Smooth muscle cell (in vitro differentiated cells): ENCODE measurements around the gene MEN1. TPM values are rescaled to one million over a fixed set of nuclear protein-coding genes. Genes with fewer than 3 reads are reported as not detected.

ENCODE experiments used
- DNase-seq: peaks from one replicate; lab custom pipeline; 2025; ENCODE audit not compliant: unreplicated experiment; lab: John Stamatoyannopoulos, UW
- H2AFZ ChIP-seq: fragments of 200-600 bp; sonication (generic); 2 replicates; pipeline ENCODE4 v1.6.0; 2016; ENCODE audit warnings: antibody characterized with exemption, low read depth, mild to moderate bottlenecking
- H3F3A ChIP-seq: fragments of 200-600 bp; sonication (generic); 2 replicates; pipeline ENCODE4 v1.6.0; 2017; ENCODE audit warnings: antibody characterized with exemption, low read depth
- H3K27ac ChIP-seq: fragments of 200-600 bp; sonication (generic); 2 replicates; pipeline ENCODE4 v1.5.1; 2016; ENCODE audit warnings: low read depth, mild to moderate bottlenecking
- H3K27me3 ChIP-seq: fragments of 200-600 bp; sonication (generic); 2 replicates; pipeline ENCODE4 v1.6.1; 2016; ENCODE audit warnings: low read depth, mild to moderate bottlenecking
- H3K36me3 ChIP-seq: fragments of 200-600 bp; sonication (generic); 2 replicates; pipeline ENCODE4 v1.5.1; 2016; ENCODE audit warnings: low read depth
- H3K4me1 ChIP-seq: fragments of 200-600 bp; sonication (generic); 2 replicates; pipeline ENCODE4 v1.5.1; 2016; ENCODE audit warnings: low read depth
- H3K4me2 ChIP-seq: fragments of 200-600 bp; sonication (generic); 2 replicates; pipeline ENCODE4 v1.6.0; 2016; ENCODE audit warnings: mild to moderate bottlenecking
- H3K4me3 ChIP-seq: fragments of 200-600 bp; sonication (generic); 2 replicates; pipeline ENCODE4 v1.5.1; 2016; ENCODE audit warnings: mild to moderate bottlenecking
- H3K79me2 ChIP-seq: fragments of 200-600 bp; sonication (generic); 2 replicates; pipeline ENCODE4 v1.6.0; 2016; ENCODE audit warnings: low read depth, mild to moderate bottlenecking
- H3K9ac ChIP-seq: fragments of 200-600 bp; sonication (generic); 2 replicates; pipeline ENCODE4 v1.6.0; 2016; ENCODE audit warnings: low read depth
- H3K9me3 ChIP-seq: fragments of 200-600 bp; sonication (generic); replicated peaks from 2 replicates; pipeline ENCODE4 v1.5.1; 2016; ENCODE audit warnings: low read depth
- H4K20me1 ChIP-seq: fragments of 200-600 bp; sonication (generic); 2 replicates; pipeline ENCODE4 v1.6.0; 2016; ENCODE audit warnings: low read depth
- CTCF ChIP-seq: fragments of 200-600 bp; sonication (generic); IDR thresholded peaks from 2 replicates; pipeline ENCODE4 v1.5.1; 2017; ENCODE audit warnings: borderline replicate concordance, mild to moderate bottlenecking, antibody characterized with exemption; ENCODE audit not compliant: insufficient read depth, poor library complexity, severe bottlenecking
- WGBS: methylation state at CpG from one replicate; pipeline ENCODE4 v1.1.7; 2016; ENCODE audit warnings: low lambda C conversion rate; 5-methylcytosine and 5-hydroxymethylcytosine counted together
- polyA plus RNA-seq: library from polyadenylated mRNA; unstranded; fragments of >200 nt; fragmentation: Nextera tagmentation; extraction: Ambion mirVana; gene quantifications from 2 replicates; pipeline ENCODE4 v1.2.1, GENCODE V29; 2016
- total RNA-seq: library from RNA; depleted of rRNA; stranded (reverse); fragments of >200 nt; gene quantifications from 2 replicates; pipeline ENCODE4 v1.2.3, GENCODE V29; 2014

MEN1 gene
- total RNA-seq (10.5 and 11.6 TPM in 2 replicates), polyA plus RNA-seq (35.4 and 37.3 TPM in 2 replicates)

GRCh38 chr11:64810271-64810890, at the start of gene MEN1:
Gene MEN1, minus strand, starts transcription at chr11:64810551. Its CDS starts 442 bp downstream, at chr11:64810109.
- no peaks in the 10 kb centered on the region for H3K27me3 ChIP-seq
- peaks cover 3% of the 10 kb centered on the region for H4K20me1 ChIP-seq
- DNase-seq: peak; percentile 79
- H3K9me3 ChIP-seq: no peaks in the 10 kb centered on the region
- H3K27ac ChIP-seq: no peak within 1 kb of the TSS
- WGBS: under 1% methylated on average over 42 of the region's 46 CpGs
- H2AFZ ChIP-seq: peak within 1 kb of the TSS; percentile 90
- H3F3A ChIP-seq: no peaks in the 10 kb centered on the region
- no peaks in the 10 kb centered on the region for H3K36me3 ChIP-seq
- TF ChIP-seq CTCF: no peak
- H3K9ac ChIP-seq: peak within 1 kb of the TSS; percentile 31
- H3K4me3 ChIP-seq: peak within 1 kb of the TSS; percentile 85
- H3K4me1 ChIP-seq: peaks cover 6% of the 10 kb centered on the region
- H3K79me2 ChIP-seq: no peaks in the 10 kb centered on the region
- peak within 1 kb of the TSS; percentile 94 for H3K4me2 ChIP-seq

GRCh38 chr11:64859542-64860414, 49.4 kb upstream of the MEN1 start:
- no peak for DNase-seq
- H3K9me3 ChIP-seq: no peaks in the 10 kb centered on the region
- no peak overlapping the region for H3K4me3 ChIP-seq
- no peak overlapping the region for H2AFZ ChIP-seq
- no peaks in the 10 kb centered on the region for H3K36me3 ChIP-seq
- peaks cover 28% of the 10 kb centered on the region for H3K4me1 ChIP-seq
- peaks cover 14% of the 10 kb centered on the region for H3F3A ChIP-seq
- peaks cover 57% of the 10 kb centered on the region for H4K20me1 ChIP-seq
- no peak overlapping the region for H3K27ac ChIP-seq
- no peak for TF ChIP-seq CTCF
- H3K79me2 ChIP-seq: peaks cover 59% of the 10 kb centered on the region
- 97% methylated on average over 33 of the region's 33 CpGs for WGBS
- H3K9ac ChIP-seq: no peak overlapping the region
- no peak overlapping the region for H3K4me2 ChIP-seq
- no peaks in the 10 kb centered on the region for H3K27me3 ChIP-seq

GRCh38 chr11:64858467-64859263, 48.3 kb upstream of the MEN1 start:
- no peak for TF ChIP-seq CTCF
- H3K4me1 ChIP-seq: peaks cover 18% of the 10 kb centered on the region
- no peak overlapping the region for H3K27ac ChIP-seq

More at GRCh38 chr11:64858467-64859263, 48.3 kb upstream of the MEN1 start:
- Histone ChIP-seq H3F3A (peaks cover 16% of the 10 kb centered on the region), H3K9ac (no peak overlapping the region), H3K9me3 (no peaks in the 10 kb centered on the region), H3K4me3 (no peak overlapping the region), H3K4me2 (no peak overlapping the region), H4K20me1 (peaks cover 49% of the 10 kb centered on the region), H2AFZ (no peak overlapping the region), H3K79me2 (peaks cover 53% of the 10 kb centered on the region), H3K36me3 (no peaks in the 10 kb centered on the region), H3K27me3 (no peaks in the 10 kb centered on the region)
- no peak for DNase-seq
- 91% methylated on average over 19 of the region's 19 CpGs for WGBS
